Measurements from ENCODE around the gene FBXO31.
A peak's percentile ranks its signal among the peaks of the same experiment; 100 is the strongest.
"Not testable (repeated sequence)": the region's sequence is repeated elsewhere in the genome, so short reads cannot be mapped to it uniquely, and the experiment has no call there.

The FBXO31 gene

GRCh38 chr16:87362828-87363559 lies 20.6 kb downstream of the FBXO31 start:
- not testable (repeated sequence) for DNase-seq (ENCODE audit: low spot score)

DNA sequence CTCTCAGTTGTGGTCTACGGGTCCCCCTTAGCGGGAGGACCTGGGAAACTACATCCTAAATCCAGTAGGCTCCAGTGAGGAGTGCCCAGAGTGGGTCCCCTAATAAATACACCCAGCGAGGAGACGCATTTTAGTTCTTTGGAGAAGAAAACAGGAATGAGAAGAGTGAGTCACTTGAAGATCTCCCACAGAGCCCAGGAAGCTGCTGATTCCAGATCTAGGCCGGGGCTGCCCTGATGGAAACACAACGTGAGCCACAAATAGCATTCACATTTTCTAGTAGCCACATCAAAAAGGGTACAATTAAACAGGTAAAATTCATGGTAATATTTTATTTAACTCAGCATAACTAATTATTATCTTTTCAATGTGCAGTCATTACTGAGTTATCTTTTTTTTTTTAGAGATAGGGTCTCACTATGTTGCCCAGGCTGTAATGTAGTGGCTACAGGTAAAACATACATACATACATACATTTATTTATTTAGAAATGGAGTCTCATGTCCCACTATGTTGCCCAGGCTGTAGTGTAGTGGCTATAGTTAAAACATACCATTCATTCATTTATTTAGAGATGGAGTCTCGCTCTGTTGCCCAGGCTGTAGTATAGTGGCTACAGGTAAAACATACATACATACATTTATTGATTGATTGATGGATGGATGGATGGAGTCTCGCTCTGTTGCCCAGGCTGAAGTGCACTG lies 21.5 kb downstream of the FBXO31 start:
- DNase-seq (ENCODE audit: low spot score) = no peak

DNA sequence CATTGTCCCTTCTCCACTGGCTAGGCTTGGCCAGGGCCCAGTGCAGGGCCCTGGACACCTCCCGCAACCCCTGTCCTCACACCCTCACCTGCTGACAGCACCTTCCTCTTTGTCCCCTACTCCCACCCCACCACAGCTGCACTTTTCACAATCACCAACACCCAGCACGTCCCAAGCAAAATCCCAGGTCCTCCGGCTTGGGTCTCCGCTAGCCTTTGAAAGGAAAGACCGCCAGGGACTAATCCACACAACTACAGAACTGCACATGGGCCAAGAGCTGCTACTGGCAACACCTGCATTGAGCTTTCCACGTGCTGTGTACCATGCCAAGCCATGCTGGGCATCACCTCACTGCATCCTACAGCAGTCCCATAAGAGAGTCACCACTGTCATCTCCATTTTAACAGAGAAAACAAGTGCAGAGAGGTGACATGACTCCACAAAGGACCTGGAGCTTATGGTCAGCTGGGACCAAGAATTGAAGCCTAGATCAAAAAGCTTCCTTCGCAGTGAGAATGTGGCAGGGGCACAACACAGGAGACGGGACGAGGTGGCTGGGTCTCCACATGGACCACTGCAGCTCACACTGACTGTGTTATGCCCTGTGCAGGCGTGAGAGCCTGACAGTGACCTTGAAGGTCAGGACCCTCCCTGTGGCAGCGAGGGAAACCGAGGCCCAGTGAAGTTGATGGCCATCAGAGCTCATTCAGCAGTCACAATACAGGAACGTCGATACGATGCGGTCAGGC lies 22.5 kb downstream of the FBXO31 start:
- DNase-seq (ENCODE audit: low spot score) = no peak

DNA sequence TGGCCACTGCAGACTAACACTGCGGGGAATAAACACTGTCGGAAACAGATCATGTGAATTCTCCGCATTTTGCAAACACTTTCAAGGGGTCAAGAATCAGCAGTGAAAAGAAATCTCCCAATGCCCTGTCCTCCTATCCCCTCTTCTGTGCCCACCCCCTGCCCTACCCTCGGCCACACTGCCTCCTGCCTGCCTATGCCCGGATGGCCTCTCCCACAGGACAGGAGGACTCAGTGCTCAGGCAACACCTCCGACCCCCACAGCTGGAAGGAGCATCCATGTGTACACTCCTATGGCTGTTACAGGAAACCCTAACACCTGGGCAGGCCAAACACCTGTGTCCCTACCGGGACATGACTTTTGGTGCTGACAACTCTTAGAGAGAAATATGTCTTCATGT lies 24.5 kb downstream of the FBXO31 start:
- no peak for DNase-seq (ENCODE audit: low spot score)

DNA sequence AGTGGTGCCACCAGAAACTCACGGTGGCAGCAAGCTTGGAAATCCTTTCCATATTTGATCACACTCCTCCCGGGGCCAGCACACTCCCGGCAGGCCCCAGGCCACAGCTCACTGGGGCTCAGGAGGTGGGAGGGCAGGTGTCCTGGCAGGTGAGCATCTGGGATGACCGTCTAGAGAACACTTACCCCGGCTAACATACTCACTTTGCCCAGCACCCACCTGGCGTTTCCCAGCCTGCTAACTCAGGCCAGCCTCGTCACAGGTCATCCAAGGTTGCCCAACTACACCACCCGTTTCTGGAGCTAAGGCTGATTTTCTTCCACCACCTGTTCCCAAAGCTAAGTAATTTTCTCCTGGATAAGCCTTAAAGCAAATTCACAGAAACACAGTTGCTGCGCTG lies 24.9 kb downstream of the FBXO31 start:
- DNase-seq (ENCODE audit: low spot score) = no peak

GRCh38 chr16:87358250-87358649 lies 25.3 kb downstream of the FBXO31 start:
- DNase-seq (ENCODE audit: low spot score) = no peak

DNA sequence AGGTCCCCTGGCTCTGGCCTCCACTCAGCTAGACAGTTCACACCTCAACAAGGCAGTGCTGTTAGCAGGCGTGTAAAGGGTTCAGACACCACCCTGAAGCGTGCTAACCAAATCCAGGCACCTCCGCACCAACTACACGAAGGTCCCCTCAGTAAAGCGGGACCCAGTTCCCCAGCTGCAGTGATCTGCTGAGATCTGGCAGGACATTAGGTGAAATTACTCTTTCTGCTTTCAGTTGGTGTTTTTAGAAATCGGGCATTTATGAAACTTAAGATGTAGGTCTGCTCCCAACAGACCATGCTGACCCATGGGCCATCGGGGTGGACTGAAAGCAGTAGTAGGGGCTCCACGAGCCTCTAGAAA lies 27.1 kb downstream of the FBXO31 start:
- no peak for DNase-seq (ENCODE audit: low spot score)

DNA sequence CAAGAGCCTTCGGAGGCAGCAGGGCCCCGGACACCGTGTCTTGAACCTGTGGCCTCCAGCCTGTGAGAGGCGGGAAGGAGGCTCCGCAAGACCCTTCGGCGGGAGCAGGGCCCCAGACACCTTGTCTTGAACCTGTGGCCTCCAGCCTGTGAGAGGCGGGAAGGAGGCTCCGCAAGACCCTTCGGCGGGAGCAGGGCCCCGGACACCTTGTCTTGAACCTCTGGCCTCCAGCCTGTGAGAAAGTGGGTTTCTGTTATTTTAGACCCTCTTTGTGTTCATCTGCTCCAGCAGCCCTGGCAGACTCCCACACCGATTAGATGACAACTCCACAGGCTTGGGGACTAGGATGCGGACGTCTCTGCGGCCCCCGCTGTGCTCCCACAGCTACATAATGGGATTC lies 30.0 kb downstream of the FBXO31 start:
- DNase-seq (ENCODE audit: low spot score) = no peak

DNA sequence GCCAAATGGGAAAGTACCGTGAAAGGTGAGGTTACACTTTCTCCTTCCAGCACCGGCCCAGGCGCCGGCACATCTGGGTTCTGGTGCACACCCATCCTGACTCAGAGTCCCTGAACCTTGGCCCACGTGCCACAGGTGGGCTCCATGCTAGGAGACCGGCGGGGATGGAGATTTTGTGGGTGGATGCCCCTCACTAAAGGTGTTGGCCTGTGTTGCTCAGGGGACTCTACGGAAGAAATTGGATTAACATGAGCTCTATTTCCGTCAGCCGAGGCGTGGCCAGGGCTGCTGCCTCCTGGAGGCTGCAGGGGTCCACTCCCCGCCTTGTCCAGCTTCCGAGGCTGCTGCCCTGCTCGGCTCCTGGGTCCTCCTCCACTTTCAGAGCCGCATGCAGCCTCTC lies 30.8 kb downstream of the FBXO31 start:
- no peak for DNase-seq (ENCODE audit: low spot score)

- no peak for DNase-seq (ENCODE audit: low spot score)
These were observed 32.3 kb downstream of the FBXO31 start for GRCh38 chr16:87351320-87351698.

DNA sequence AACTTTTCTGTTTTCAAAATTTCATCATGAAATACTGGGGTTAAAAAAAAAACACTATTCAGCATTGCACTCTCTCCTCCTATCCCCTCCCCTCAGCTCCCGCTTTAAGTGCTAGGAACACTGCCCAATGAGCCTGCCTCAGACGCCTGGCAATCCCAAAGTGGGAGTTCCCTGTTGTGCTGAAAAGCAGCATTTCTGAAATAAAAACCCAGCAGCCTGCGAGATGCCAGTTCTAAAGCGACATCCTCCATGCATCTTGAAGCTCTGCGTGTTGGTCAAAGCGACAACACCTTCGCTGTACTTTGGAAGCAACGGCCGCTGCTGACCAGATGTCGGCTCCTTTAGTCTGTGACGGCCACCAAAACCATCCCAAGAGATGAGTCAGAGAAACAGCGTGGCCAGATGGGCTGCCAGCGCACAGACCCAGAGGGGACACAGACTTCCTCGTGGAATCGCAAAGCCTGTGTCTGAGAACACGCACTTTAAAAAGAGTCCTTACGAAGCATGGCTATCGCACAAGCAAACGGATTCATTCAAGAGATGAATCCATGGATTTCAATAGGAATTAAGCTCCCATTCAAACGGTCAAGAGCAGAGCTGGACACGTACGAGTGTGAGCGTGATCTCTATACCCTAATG lies 32.8 kb downstream of the FBXO31 start:
- DNase-seq (ENCODE audit: low spot score) = no peak

GRCh38 chr16:87350031-87350430 lies 33.5 kb downstream of the FBXO31 start:
- no peak for DNase-seq (ENCODE audit: low spot score)

GRCh38 chr16:87348616-87349157 lies 34.9 kb downstream of the FBXO31 start:
- no peak for DNase-seq (ENCODE audit: low spot score)

- DNase-seq (ENCODE audit: low spot score) = no peak
These were observed 35.5 kb downstream of the FBXO31 start for GRCh38 chr16:87347932-87348615.

DNA sequence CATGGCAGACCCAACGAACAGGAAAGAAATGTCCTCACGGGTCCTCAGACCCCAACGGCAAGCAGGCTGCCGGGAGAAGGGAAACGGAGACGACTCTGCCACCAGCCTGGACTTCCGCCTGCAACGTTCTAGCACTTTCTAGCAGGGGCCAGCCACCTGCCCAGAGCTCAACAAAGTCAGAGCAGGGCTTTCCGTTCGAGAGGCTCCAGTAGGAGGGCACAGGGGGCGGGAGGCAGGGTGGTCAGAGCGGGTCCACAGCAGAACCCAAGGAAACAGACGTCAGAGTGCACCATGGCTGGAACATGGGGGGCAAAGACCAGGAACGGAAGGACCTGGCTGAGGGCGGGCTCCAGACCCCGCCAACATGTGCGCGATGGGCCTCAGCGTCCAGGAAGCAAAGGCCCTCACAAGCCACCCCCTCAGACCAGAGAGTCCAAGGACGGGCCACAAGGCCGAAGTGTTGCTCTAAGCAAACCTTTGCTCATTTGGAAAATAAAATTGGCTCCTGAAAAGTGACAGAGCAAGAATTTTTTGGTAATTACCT lies 37.0 kb downstream of the FBXO31 start:
- no peak for DNase-seq (ENCODE audit: low spot score)

DNA sequence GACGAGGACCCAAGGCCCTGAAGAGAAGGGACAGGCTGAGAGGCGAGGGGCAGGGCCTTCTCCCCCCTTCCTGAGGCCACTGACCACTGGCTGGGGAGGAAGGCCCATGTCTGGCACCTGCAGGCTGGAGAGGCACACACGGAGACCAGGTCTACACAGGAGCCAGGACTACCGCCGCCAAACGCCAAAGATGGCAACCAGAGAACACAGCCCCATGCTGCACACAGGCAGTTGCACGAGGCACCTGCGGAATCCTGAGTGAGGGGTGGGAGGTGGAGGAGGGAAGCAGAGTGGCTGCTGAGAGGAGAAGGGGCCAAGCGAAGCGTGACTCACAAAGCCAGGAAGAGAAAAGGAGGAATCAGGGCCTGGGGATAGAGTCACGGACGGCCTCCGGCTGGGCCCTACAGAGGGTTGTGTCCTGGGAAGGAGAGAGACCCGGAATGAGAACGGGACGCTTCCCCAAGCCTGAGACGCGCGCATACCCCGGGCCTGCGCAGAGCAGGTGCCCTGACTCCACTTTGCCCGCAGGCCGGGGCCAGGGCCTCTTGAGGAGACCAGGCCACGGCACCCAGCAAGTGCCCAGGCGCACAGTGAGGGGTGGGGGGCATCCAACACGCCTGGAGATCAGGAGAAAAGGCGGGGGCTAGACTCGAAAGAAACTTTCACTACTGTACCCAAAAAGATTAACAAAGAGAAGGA lies 37.7 kb downstream of the FBXO31 start:
- no peak for DNase-seq (ENCODE audit: low spot score)

GRCh38 chr16:87344931-87345631 lies 38.5 kb downstream of the FBXO31 start:
- DNase-seq (ENCODE audit: low spot score) = peak; percentile 39

DNA sequence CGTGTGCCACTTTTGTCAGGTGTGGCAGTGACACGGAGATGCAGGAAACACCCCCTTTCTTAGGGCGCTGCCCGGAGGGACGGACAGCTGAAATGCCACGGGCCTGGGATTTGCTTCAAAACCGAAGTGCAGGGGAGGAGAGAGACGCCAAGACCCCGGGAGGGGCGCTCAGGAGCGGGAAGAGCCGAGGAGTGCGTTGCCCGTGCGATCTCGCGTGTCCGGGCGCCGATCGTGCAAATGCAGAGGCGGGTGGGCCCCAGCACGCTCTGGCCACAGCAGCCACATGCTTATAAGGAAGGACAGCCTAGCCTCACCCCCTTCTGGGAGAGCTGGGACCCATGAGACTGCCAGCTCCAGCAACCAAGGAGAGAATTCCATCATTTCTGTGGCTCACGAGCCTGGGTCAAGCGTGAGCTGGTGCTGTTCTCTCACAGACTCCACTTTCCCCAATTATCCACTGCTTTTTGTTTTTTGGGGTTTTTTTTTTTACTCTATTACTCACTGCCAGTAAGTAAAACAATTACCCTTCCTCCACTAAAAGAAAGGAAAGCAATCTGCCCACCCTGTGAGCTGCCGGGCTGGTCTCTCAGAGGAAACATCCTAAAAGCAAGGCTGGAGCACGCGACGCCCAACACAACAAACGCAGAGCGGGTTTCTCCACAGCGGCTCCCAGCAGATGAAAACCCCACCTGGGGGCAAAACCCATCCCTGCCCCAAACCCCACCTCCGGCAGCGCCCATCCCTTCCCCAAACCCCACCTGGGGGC lies 39.2 kb downstream of the FBXO31 start:
- DNase-seq (ENCODE audit: low spot score) = no peak

- DNase-seq (ENCODE audit: low spot score) = no peak
These were observed 39.9 kb downstream of the FBXO31 start for GRCh38 chr16:87343753-87344050.

All from activated CD4-positive, alpha-beta T cell treated with anti-CD3 and anti-CD28 coated beads, Interleukin-2, Interleukin-4, amounts not matched to agents 100 ng/mL and 50 ng/mL, durations not matched to agents 16 hours and 8 hours (primary cell).